Skeletal muscle tissue (tissue), 4 donors: ENCODE data around the gene TRAPPC10. TPM values are rescaled to one million over a fixed set of nuclear protein-coding genes. Genes with fewer than 3 reads are reported as not detected.

Source experiments
- H3K27ac ChIP-seq: one replicate; pipeline ENCODE4 v1.7.0; 2013; ENCODE audit warnings: mild to moderate bottlenecking, low read depth, low read length, inconsistent platforms
- H3K27me3 ChIP-seq, 3 donors: one replicate each; pipeline ENCODE4 v1.7.0; 2013; ENCODE audit warnings: low read length in 3 of 3; ENCODE audit not compliant: control insufficient read depth in 3 of 3, insufficient read depth in 3 of 3
- H3K36me3 ChIP-seq, 3 donors: one replicate each; pipeline ENCODE4 v1.7.0; 2013; ENCODE audit warnings: low read length in 3 of 3; ENCODE audit not compliant: control insufficient read depth in 3 of 3, insufficient read depth in 3 of 3
- H3K4me1 ChIP-seq, 3 donors: one replicate each; pipeline ENCODE4 v1.7.0; 2013; ENCODE audit warnings: low read length in 3 of 3, mild to moderate bottlenecking in 3 of 3; ENCODE audit not compliant: control insufficient read depth in 3 of 3, insufficient read depth in 3 of 3
- H3K4me3 ChIP-seq, 3 donors: one replicate each; pipeline ENCODE4 v1.7.0; 2013; ENCODE audit warnings: low read length in 3 of 3
- H3K9ac ChIP-seq, 3 donors: one replicate each; pipeline ENCODE4 v1.7.0; 2013; ENCODE audit warnings: low read length in 3 of 3, mild to moderate bottlenecking in 3 of 3, moderate library complexity in 2 of 3, low read depth in 1 of 3
- H3K9me3 ChIP-seq, 3 donors: one replicate each; pipeline ENCODE4 v1.7.0; 2013; ENCODE audit warnings: low read length in 3 of 3; ENCODE audit not compliant: control insufficient read depth in 3 of 3
- total RNA-seq: library from RNA; depleted of rRNA; stranded (reverse); fragments of >200 nt; gene quantifications from one replicate; pipeline ENCODE4 v1.2.3, GENCODE V29; 2014
- donor health status: Osteomylitis.

Gene TRAPPC10
- total RNA-seq, 1 donor from 2014 or later: 7.3 TPM

- Histone ChIP-seq H3K4me3 (peak overlapping the region; percentile 69 to 85 (median 74)), H3K9me3 (no peaks in the 10 kb centered on the region), H3K9ac (peak overlapping the region; percentile 79 to 86 (median 79)), H3K4me1 (peaks cover 20 to 23% (median 21%) of the 10 kb centered on the region in 3 donors), H3K27ac (peak overlapping the region; percentile 80), H3K36me3 (no peaks in the 10 kb centered on the region), H3K27me3 (no peaks in the 10 kb centered on the region)
Measured at GRCh38 chr21:44012474-44013379, 618 bp downstream of the TRAPPC10 start.

DNA sequence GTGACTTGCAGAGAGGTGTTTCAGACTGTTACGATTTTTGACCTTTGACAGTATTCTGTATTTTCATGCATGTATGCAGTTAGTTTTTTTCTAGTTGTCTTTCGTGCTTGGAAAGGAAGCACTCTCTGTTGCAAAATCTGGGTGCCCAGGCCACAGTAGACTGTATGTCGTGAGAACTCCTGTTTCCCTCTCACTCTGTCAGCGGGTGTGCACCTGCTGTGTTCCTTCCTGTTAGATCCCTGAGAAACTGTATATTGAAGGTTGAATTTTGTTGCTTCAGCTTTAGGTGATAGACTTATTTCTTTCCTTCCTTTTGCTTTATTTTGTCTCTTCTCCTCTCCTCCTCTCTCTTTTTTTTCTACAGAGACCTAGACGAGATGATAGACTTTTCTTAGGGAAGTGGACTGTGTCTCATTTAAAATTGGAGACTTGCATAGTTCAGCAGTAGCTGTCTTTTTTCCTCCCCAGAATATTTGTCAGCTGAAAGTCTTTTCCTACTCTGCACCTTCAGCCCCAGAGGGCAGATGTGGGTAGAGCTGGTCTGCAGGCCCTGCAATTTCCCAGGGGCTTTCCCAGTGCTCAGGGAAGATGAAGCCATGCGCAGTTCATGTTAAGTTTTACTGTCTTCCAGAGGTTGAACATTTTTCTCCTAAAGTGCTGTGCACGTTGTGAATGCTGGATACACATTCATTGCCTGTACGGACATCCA lies 1.4 kb downstream of the TRAPPC10 start:
- Histone ChIP-seq H3K9ac (peak overlapping the region; percentile 79 to 86 (median 79)), H3K27ac (peak overlapping the region; percentile 80)

DNA sequence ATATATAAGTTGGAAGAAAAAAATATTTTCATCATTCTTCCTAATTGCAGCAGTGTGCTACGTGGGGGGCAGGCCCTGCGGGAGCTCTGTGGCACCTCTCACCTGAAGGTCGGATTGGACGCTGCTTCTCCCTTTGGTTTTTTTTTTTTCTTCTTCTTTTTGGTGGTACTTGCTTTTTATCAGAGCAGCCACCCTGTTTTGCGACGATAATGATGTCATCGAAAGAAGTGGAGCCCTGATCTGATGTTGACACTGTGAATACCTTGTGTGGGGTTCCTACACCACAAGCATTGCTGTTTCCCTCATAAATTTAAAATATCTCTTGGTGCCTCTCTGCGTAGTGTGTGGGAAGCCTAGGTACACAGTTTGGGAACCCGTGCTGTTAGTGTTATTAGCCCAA lies 5.5 kb downstream of the TRAPPC10 start:
- H3K27me3 ChIP-seq: no peaks in the 10 kb centered on the region
- no peak overlapping the region for H3K9ac ChIP-seq
- no peak overlapping the region for H3K4me3 ChIP-seq
- peaks cover 33 to 48% (median 37%) of the 10 kb centered on the region in 3 donors for H3K4me1 ChIP-seq
- no peaks in the 10 kb centered on the region for H3K36me3 ChIP-seq
- no peak overlapping the region for H3K27ac ChIP-seq
- H3K9me3 ChIP-seq: no peaks in the 10 kb centered on the region

More for the DNA sequence above, 1.4 kb downstream of the TRAPPC10 start:
- no peaks in the 10 kb centered on the region for H3K27me3 ChIP-seq
- H3K9me3 ChIP-seq: no peaks in the 10 kb centered on the region
- H3K4me1 ChIP-seq: peaks cover 20 to 23% (median 21%) of the 10 kb centered on the region in 3 donors
- no peaks in the 10 kb centered on the region for H3K36me3 ChIP-seq
- peak overlapping the region; percentile 69 to 85 (median 74) for H3K4me3 ChIP-seq

DNA sequence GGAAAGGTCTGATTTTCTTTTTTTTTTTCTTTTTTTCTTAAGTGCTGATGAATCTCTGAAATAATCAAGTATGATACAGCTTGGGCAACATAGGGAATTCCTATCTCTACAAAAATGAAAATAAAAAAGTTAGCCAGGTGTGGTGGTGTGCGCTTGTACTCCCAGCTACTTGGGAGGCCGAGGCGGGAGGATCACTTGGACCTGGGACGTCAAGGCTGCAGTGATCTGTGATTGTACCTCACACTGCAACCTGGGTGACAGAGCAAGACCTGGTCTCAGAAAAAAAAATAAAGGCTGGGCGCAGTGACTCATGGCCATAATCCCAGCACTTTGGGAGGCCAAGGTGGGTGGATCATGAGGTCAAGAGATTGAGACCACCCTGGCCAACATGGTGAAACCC lies 6.0 kb downstream of the TRAPPC10 start:
- Histone ChIP-seq H3K36me3 (no peaks in the 10 kb centered on the region), H3K4me3 (no peak overlapping the region), H3K9me3 (no peaks in the 10 kb centered on the region), H3K9ac (no peak overlapping the region), H3K27me3 (no peaks in the 10 kb centered on the region), H3K27ac (no peak overlapping the region), H3K4me1 (peaks cover 34 to 45% (median 36%) of the 10 kb centered on the region in 3 donors)

- Histone ChIP-seq H3K27ac (no peak overlapping the region), H3K4me3 (no peak overlapping the region), H3K27me3 (no peaks in the 10 kb centered on the region), H3K9ac (peak overlapping the region in 1 of 3 donors; percentile 47), H3K9me3 (no peaks in the 10 kb centered on the region), H3K4me1 (peaks cover 26 to 37% (median 29%) of the 10 kb centered on the region in 3 donors), H3K36me3 (no peaks in the 10 kb centered on the region)
Measured at GRCh38 chr21:44018813-44019567, 6.9 kb downstream of the TRAPPC10 start.

- Histone ChIP-seq H3K27me3 (no peaks in the 10 kb centered on the region), H3K4me1 (peaks cover 26 to 38% (median 30%) of the 10 kb centered on the region in 3 donors), H3K4me3 (no peak overlapping the region), H3K36me3 (no peaks in the 10 kb centered on the region), H3K27ac (no peak overlapping the region), H3K9ac (peak overlapping the region in 1 of 3 donors; percentile 47), H3K9me3 (no peaks in the 10 kb centered on the region)
Measured at GRCh38 chr21:44019568-44019958, 7.5 kb downstream of the TRAPPC10 start.

DNA sequence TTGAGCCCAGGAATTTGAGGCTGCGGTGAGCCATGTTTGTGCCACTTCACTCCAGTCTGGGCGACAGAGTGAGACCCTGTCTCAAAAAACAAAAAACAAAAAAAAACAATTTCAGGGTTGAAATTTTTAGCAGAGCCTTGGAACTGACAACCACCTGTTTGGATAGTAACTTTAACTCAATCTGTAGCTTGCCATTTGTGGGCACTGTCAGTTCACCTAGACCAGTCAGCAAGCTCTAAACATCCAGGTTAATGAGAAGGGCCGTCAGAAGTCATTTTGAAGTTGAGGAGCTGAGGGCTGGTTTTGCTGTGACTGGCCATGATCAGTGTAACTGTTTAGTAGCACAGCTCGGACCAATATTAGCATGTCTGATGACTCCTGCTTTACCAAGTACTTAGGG lies 8.4 kb downstream of the TRAPPC10 start:
- H3K9me3 ChIP-seq: no peaks in the 10 kb centered on the region
- peak overlapping the region; percentile 8 for H3K27ac ChIP-seq
- no peaks in the 10 kb centered on the region for H3K36me3 ChIP-seq
- H3K4me3 ChIP-seq: no peak overlapping the region
- no peaks in the 10 kb centered on the region for H3K27me3 ChIP-seq
- H3K4me1 ChIP-seq: peaks cover 32 to 46% (median 40%) of the 10 kb centered on the region in 3 donors
- H3K9ac ChIP-seq: peak overlapping the region in 1 of 3 donors; percentile 35

DNA sequence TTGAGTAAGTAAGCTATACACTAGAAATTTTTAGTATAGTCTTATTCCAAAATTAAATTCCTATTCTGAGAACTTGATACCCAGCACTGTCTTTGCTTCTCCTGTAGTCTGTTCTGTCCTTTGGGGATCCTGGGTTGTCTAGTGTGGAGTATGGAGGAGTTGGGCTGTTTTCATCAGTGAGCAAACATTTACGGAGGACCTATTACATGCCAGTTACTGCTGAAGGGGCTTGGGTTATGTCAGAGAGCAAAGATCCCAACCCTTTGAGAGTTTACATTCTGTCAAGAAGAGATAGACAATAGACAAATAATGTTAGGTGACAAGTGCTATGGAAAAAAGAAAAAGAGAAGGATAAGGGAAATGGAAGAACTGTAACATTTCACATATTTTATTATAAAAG lies 9.0 kb downstream of the TRAPPC10 start:
- peak overlapping the region; percentile 8 for H3K27ac ChIP-seq

DNA sequence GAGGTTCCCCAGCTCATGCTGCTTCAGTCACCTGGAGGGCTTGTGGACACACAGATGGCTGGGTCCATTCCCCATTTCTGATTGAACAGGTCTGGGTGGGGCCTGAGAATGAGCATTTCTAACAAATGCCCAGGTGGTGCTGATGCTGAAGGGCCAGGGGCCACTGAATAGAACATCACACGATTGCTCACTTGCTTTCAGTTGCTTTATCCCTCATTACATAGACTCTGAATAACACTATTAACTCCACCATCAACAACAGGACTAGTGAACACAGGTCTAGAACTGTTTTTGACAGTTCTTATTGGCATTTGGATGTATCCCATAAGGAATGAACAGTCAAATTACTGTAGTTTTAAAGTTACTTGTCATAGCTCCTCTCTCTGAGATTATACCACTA lies 12.1 kb downstream of the TRAPPC10 start:
- H3K4me3 ChIP-seq: no peak overlapping the region
- H3K9ac ChIP-seq: peak overlapping the region in 1 of 3 donors; percentile 7
- H3K4me1 ChIP-seq: peaks cover 35 to 44% (median 37%) of the 10 kb centered on the region in 3 donors
- H3K27ac ChIP-seq: no peak overlapping the region
- no peaks in the 10 kb centered on the region for H3K36me3 ChIP-seq
- H3K27me3 ChIP-seq: no peaks in the 10 kb centered on the region
- no peaks in the 10 kb centered on the region for H3K9me3 ChIP-seq

More for the DNA sequence above, 9.0 kb downstream of the TRAPPC10 start:
- H3K9ac ChIP-seq: peak overlapping the region in 1 of 3 donors; percentile 35
- no peaks in the 10 kb centered on the region for H3K9me3 ChIP-seq
- no peaks in the 10 kb centered on the region for H3K27me3 ChIP-seq
- peaks cover 37 to 47% (median 41%) of the 10 kb centered on the region in 3 donors for H3K4me1 ChIP-seq
- no peaks in the 10 kb centered on the region for H3K36me3 ChIP-seq
- no peak overlapping the region for H3K4me3 ChIP-seq
